GM04504 (cell line): ENCODE results near the gene THADA.
"Not testable (repeated sequence)": the region's sequence is repeated elsewhere in the genome, so short reads cannot be mapped to it uniquely, and the experiment has no call there.

Source experiments
- DNase-seq: peaks from one replicate; pipeline ENCODE4 v3.0.0-alpha.2; 2012; ENCODE audit warnings: low read depth

The THADA gene

DNA sequence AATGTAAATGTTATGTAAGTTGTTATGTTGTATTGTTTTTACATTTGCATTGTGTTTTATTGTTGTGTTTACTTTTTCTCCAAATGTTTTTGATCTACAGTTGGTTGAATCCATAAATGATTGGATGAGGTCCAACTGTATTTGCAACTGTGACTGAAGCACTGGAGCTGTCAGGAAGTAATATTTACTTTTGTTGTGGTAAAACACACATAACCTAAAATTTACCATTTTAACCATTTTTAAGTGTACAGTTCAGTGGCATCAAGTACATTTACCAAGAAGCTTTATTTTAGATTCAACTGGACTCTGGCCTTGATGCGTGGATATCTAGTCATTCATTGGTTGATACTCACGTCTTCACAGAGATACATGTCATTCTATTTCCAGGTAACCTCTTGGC is 181.8 kb downstream of the THADA start:
- DNase-seq = no peak

DNA sequence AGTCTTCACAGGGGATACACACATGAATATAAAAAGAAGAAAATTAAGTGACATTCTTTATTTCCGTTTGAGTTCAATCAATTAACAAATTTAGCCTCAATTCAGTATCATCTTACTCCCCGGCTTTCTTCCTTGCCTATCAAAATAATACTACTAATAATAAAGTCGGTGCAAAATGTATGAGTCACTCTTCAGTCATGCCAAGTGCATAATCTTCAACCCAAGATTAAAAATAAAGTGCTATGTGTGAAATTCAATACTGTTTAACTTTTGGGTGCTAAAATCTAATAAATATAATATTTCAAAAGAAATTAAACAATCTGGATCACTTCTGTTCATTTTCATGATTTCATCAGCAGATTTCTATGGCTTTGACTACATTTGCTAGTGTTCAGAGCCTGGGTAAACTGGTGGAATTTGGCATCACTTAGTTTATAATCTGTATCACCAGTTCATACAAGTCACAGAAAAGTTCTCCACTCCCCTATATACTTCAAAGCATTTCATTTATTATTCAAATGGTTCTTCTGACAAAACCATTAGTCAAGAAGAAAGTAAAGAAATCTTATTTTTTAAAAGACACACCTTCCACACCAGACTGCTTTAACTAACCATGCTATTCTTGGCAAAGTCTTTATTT is 183.6 kb downstream of the THADA start:
- DNase-seq = no peak

DNA sequence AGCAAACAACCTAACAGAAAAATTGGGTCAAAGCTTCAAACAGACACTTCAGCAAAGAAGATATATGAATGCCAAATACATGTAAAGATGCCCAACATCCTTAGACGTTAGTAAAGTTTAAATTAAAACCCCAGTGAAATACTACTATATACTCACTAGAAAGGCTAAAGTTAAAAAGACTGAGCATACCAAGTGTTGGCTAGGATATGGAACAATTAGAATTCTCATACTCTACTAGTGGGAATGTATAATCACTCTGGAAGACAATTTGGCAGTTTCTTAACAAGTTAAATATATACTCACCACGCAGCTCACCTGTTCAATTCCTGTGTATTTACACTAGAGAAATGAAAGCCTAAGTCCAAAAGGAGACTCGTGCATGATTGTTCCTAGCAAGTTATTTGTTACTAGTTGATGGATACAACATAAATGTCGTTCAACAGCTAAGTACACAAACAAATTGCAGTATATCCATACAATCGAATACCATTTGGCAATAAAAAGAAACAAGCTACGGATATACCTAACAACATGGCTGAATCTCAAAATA is 185.7 kb downstream of the THADA start:
- DNase-seq = no peak

DNA sequence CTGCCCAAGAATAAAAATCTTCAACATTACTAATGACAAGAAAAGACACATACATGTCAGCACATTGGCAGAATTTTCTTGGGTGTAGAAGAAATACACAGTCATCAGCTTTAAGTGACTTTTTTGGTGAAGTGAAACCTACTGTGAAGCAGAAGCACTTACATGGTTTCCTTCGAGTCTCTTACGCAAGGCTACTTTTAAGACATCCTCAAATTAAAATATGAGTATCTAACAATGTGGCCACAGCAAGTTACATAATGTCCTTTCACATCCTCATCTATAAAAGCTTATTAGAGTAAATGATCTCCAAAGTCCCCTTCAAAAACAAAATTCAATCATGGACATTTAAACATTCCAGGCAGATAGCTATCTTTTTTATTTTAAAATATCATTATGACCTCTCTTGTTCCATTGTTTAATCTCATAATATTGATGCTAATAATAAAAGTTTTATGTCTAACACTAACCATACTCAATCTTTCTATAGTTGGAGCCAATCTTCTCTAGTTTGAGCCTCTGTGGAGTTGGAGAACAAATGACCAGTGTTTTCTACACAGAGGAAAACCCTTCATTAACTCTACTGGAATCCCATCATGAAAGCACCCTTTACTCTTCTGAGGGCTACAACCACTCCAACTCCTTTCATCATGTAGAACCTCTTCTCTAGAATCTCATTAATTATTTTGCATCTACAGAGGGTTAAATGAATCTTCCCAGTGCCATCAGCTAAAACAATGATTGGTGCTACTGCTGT is 187.3 kb downstream of the THADA start:
- no peak for DNase-seq

DNA sequence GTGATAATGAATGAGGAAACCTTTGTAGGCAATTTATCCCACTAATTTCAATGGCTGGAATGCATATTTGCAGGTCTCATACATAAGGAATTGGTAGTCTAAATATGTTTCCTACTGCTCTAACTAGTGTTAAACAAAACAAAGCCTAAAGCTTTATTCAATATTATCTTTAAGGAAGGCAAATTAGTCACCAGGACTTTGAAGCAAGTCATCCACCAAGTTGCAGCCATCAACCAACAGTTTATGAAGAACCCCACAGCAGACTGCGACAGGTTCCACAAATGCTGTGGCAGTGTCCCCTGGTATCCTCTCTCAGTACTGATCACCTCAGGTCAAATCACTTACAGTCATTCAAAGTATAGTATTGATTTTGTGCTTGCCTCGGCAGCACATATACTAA is 187.9 kb downstream of the THADA start:
- DNase-seq = no peak

DNA sequence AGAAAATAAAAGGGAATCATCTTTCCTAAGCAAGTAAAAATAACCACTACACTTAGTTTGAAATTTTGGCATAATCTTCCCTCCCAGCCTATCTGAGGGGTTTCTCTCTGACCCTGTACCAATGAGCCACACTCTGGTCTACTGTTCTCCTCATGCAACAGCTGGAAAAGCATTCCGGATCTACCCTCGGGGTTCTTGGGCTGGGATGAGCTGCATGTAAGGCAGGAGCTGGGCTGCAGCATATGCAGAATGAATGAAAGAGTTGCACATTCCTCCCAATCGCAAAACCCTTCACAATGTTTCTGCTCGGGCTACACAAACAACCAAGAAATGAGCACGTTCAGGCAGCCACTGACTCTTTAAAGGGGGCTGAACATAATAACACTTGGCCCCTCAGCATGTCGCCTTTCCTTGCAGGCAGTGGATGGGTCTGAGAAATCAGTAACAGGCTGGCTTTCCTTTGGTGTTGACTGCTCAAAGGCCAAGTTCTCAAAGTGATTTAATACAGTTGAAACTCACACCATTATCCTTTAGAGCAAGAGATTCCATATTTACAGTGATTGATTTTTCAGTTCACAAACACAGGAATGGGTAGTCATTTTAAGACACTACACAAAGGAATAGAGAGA is 189.1 kb downstream of the THADA start:
- DNase-seq = no peak

DNA sequence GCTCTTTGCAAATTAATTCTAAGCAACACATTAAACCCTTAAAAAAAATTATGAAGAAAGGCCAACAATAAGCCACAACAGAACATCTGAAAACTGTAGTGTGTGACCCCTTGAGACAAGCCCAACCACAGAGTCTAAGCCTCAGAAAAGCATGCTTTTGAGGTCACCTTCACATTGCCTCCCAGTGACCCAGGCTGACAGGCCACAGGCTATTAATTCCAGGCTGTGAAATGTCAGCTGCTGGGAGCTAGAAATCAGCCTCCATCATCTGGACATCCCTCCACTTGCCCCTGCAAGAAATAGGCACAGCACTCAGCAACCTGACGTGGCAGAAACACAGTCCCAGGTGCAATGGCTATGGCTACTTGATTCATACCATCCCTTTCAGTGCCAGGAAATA is 190.0 kb downstream of the THADA start:
- DNase-seq = no peak

DNA sequence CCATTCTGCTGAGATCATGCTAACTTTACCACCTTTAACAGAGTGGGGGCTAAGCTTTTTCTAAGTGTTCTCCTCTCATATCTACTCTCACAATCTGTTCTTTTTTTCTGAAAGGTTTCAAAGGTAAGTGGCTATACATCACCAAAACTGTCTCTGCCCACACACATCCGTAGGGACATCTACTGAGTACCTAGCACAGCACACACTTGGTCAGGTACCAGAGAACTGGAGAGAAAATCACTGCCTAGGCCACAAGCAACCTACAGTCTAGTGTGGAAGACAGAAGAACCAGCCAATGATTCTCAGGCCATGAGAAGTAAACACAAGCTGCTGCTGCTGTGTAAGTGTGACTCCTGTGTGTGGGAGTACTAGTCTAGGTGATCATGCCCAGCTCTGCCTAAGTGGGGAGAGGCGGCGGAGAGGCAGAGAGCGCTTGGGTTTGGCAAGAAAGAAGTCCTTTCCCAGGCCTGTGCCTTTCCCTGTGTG is 193.3 kb downstream of the THADA start:
- no peak for DNase-seq

DNA sequence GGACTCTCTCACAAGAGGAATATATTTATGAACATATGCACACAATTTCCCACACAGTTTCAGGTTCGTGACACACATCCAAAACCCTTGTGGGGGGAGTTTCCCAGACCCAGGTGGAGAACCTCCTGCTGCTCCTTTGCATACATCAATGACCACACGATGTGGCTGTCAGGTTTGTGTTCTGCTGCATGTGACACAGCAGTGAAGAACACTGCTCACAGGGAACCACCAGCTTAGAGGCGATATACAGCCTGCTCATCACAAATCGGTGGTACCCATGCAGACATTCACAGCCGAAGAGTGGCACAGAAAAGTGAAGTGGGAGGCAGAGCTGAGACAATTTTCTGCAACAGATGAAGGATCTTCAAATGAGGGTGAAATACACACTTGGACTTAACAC is 193.8 kb downstream of the THADA start:
- no peak for DNase-seq

DNA sequence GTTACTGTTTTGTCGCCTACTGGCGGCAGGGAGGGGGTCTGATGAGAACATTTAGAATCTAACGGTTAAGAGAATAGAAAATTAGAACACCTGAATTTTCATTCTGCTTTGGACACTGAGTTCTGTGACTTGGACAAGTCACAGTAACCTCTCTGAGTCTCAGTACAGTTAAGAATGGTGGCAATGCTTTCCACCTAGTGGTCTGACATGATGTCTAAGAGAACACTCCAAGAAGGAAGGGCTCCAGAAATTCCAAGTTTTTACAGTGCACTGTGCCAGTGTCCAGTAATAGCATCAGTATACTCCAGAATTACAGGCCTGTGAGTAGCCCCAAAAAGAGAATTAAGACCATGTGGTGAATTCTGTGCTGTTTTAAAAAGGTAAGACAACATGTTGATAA is 195.3 kb downstream of the THADA start:
- no peak for DNase-seq

DNA sequence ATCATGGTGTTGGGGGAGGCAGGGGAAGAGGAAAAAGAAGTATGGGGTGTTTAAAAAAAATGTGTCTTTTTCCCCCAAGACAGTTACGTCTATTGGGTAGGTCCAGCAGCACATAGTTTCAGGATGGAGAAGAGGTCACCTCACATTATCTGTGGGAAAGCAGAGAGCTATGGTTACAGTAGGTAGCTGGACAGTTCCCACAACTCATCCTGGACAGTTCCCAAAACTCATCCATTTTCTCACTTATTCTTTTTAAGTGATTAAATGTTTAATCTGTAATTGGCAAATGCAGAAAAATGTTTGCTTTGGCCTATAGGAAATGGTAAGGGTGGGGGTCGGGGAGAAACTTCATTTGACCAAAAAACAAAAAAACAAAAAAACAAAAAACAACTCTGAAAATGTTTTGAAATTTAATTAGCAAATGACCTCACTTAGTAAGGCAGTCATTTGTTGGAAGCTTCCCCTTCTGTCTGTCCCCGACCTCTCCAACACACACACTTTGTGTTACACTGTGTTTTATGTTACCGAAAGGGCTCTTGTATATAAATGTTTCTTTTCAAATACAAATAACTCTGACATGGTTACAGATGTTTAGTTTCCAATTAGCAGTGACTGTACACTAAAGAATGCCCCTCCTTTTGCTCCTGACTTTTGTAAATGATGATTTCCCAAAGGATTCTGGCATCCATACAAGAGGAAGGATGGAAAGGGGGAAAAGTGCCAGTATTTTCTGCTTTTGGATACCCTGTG is 196.1 kb downstream of the THADA start:
- peak; percentile 53 for DNase-seq

DNA sequence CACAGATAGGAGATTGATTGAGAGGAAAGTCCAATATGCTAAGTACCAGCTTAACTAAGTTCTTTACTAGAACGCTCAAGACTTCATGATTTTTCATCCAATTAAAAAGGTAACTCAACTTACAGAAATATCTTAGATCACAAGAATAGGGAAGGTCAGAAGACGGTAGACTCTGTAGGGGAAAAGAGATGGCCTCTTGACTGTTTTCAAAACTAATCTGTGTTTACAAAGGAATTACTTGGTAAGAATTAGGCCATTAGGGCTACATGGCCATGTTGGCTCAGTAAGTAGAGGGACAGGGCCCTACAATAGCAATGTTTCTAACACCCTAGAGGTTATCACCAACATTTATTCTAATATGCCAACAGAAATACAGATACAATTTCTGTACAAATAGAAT is 196.7 kb downstream of the THADA start:
- no peak for DNase-seq

DNA sequence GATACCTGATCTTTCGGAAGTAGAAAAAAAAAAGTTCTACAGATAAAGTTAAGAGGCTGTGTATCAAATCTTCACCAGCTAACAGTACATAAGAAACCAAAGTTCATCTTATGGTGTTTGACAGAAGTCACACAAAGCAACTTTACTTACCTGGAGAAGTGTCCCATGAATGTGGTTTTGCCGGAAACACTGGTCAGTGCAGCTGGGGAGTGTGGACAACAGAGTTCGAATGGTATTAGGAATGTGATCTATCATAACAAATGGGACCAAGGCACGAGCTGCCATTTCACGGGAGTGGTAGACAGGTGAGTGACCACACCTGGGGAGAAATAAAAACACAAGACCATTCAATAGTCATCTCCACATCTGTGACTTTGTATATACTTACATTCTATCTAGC is 198.0 kb downstream of the THADA start:
- no peak for DNase-seq

DNA sequence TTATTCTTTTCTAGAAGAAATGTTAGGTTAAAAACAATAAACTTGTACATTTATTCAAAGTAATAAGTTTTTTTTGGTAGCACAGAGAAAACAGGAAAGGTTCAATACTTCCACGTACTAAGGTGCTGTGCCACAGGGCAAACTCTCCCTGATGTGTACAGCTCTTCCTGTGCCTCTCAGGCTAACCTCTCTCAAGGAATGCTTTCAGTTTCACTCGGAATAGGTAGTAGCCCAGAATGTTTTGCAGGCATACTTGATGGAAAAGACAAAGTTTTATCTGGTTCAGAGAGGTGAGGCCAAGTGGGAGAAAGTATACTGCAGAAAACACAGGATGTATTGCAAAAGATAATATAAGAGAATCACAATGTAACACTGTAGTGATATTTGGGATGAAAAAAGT is 198.4 kb downstream of the THADA start:
- DNase-seq = no peak

DNA sequence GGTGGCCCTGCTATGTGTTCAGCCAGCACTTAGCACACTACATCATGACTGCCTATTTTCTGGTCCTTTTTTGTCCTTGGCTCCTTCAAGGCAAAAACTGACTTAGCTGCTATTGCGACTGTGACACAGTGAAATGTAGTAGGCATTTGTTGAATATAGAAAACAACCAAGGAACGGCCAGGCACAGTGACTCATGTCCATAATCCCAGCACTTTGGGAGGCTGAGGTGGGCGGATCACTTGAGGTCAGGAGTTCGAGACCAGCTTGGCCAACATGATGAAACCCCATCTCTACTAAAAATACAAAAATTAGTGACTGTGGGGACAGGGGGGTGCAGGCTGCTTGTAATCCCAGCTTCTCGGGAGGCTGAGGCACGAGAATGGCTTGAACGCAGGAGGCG is 199.5 kb downstream of the THADA start:
- not testable (repeated sequence) for DNase-seq

DNA sequence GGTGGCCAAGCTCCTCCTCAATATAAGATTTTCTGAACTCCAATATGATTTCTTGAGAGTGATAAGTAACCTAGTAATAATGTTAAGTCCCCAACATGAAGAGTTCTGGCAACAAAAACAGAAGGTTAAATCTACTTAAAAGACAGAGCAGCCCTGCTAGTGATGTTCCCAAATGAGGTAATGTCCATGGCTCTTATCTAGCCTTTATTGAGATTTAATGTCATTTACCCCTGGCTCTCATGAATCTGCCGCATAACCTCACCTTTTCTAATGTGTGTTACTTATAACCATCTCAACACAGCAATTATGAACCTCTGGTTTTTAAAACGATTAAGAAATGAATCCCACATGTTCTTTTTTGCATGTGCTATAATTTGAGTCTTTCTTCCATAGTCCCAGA is 201.9 kb downstream of the THADA start:
- DNase-seq = no peak

DNA sequence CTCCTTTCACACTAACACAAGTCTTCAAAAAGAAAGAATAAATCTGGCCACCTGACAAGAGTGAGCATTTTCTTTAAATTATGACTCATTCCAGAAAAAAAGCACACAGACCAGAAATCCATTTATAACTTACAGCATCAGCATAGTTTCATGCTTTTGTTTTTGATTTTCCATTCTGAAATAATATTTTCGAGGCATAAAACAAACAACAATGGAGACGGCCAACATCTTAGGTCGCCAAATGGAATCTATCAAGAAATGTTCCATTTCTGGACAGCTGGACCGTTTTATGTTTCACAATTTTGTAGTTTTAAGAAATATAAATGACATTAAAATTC is 204.0 kb downstream of the THADA start:
- DNase-seq = peak; percentile 14

DNA sequence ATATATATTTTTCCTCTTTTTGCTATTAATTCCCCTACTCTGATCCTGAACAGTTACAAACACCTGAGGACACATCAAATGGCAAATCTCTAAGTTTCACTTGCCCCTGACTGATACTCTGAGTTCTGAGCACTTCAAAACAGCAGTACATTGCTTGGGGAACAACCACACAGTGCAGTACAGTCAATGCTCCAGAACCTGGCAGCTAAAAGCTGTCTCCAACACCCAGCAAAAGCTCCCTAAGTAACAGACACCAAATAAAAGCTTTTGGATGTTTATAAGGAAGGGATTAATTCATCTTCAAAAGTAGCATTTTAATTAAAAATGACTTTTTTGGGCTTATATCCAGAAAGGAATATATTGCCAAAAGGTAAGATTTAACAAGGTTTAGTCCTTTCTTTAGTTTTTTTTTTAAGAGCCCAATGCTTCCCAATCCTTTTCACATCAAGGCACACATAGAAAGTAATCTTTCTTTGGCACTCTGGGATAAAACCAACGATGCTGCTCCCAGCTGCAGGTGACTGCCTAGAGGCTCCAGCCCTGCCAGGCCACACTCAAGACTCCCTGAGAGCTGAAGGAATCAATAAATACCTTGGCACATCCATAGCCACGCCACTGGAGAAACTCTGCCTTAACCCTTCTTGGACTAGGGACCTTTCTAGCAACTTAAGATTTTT is 204.5 kb downstream of the THADA start:
- DNase-seq = no peak

DNA sequence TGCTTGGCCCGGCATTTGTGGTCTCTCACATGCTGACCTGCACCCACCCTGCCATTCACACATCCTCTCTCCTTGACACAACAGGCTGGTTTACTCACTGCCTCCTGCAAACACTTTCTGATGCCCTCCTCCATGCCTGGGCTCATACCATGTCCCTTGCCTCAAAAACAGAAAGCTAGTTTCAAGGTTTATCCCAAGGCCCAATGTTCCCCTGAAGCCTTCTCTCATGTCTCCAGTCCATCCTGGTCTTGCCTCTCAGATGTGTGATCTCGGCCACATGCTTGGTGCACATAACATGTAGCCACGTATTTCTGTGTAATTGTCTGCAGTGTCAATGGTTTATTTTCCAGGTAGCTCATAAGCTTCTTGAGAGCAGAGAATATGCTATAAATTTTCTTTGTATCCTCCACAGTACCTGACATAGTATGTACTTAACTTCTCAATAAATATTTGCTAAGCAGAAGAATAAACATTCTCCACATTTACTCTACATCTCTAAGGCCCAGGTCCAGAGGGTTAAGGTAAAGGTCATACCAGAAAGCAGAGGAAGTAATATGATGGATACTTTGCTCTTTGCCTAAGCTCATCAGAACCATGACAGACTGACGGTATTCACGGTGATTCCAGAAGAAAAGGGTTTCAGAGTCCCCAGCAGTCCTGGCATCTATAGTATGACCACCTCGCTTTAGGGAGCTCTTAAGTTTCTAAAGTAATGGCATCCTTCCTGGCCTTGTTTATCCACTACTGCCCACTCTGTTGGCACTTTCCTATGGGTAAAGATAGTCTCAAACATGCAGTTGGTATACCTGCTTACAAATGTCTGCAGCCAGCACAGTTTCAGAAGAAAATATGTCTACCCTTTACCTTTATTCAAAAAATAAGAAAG is 206.0 kb downstream of the THADA start:
- no peak for DNase-seq

DNA sequence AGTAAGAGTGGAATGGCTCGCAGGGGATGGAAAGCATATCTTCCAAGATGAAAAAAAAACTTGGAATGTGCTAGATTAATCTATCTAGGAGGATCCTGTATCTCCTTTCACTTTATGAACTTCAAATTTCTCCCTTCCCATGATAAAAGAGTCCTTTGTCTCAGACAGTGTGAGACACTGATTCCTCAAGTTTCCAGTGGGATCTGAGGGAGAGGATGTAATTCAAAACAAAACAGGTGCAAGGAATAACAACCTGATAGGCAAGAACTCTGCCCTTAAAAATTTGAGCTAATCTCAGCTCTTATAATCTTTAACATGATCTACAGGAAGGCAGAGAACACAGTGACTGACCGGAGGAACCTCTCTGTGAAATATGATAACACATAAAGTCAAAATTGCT is 207.5 kb downstream of the THADA start:
- no peak for DNase-seq
